Activated CD4-positive, alpha-beta memory T cell treated with anti-CD3 and anti-CD28 coated beads, Interleukin-2, amount 10 ng/mL, durations not matched to agents 7 days and 5 days (primary cell): ENCODE results near the gene PIGT. TPM values are rescaled to one million over a fixed set of nuclear protein-coding genes. Genes with fewer than 3 reads are reported as not detected.
"Not testable (repeated sequence)": the region's sequence is repeated elsewhere in the genome, so short reads cannot be mapped to it uniquely, and the experiment has no call there.

ENCODE experiments used
- CTCF ChIA-PET: fragments of 350-600 bp; sonication (Branson Sonifier 250); formaldehyde crosslinking; loops from one replicate; lab custom pipeline; 2021; ENCODE audit warnings: antibody characterized with exemption, inconsistent platforms; lab: Charles Lee
- POLR2A ChIA-PET: fragments of 350-600 bp; sonication (Branson Sonifier 250); formaldehyde crosslinking; loops from one replicate; lab custom pipeline; 2021; ENCODE audit warnings: antibody characterized with exemption; lab: Charles Lee
- DNase-seq: peaks from one replicate; pipeline ENCODE4 v3.0.0-alpha.2; 2020
- H3K27ac Mint-ChIP-seq: one replicate; pipeline ENCODE4 v1.8.0; 2021; ENCODE audit warnings: mild to moderate bottlenecking, mixed read lengths
- H3K27me3 Mint-ChIP-seq: one replicate; pipeline ENCODE4 v1.8.0; 2021; ENCODE audit warnings: mixed read lengths
- H3K36me3 Mint-ChIP-seq: one replicate; pipeline ENCODE4 v1.8.0; 2021; ENCODE audit warnings: low read depth, mixed read lengths
- H3K4me1 Mint-ChIP-seq: one replicate; pipeline ENCODE4 v1.8.0; 2021; ENCODE audit warnings: mixed read lengths
- H3K4me3 Mint-ChIP-seq: one replicate; pipeline ENCODE4 v1.8.0; 2021; ENCODE audit warnings: mild to moderate bottlenecking, mixed read lengths
- H3K9me3 Mint-ChIP-seq: one replicate; pipeline ENCODE4 v1.8.0; 2021; ENCODE audit warnings: mixed read lengths
- total RNA-seq, 2 experiments: library from RNA; stranded (reverse); gene quantifications; one replicate each; pipeline ENCODE4 v1.2.3, GENCODE V29; 2021

Gene PIGT
- total RNA-seq, 2 experiments from 2014 or later, result 52.4 to 53.0 TPM

DNA sequence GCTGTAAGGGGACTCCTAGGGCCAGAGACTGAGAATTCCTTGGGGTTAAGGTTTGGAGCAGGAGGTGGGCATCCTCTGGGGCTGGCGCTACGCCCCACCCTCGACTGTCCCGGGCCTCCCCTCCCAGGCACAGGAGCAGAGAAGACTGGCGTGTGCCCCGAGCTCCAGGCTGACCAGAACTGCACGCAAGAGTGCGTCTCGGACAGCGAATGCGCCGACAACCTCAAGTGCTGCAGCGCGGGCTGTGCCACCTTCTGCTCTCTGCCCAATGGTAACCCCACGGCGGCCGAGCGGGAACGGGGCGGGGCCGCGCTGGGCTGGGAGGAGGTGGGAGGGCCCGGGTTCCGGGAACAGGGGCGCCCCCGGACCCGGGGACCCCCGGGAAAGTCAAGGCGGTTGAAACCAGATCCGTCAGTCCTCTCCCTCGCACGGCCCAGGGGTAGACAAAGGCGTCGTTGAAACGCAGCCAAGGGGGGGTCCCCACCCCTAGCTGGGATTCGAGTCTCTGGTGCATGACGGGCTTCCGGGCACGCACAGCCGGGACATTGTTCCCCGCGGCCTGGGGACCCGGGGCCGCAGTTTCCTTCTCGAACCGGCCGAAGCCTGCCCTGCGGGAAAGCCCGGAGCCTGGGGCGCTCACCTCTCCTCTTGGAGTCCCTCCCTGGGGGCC, 54.5 kb downstream of the PIGT start:
- Mint-ChIP-seq H3K27me3 (peaks cover 52% of the 10 kb centered on the region), H3K4me1 (peaks cover 5% of the 10 kb centered on the region), H3K27ac (no peak overlapping the region), H3K9me3 (no peaks in the 10 kb centered on the region), H3K36me3 (no peaks in the 10 kb centered on the region), H3K4me3 (peak overlapping the region; percentile 21)
- CTCF ChIA-PET, result interaction anchor here (0.9 to 1.4 kb wide), 2 partner anchors 97 to 180 kb away, joined by 3 read pairs; no protein-coding TSS in a partner anchor
- no peak for DNase-seq
- POLR2A ChIA-PET, result no interaction called here

DNA sequence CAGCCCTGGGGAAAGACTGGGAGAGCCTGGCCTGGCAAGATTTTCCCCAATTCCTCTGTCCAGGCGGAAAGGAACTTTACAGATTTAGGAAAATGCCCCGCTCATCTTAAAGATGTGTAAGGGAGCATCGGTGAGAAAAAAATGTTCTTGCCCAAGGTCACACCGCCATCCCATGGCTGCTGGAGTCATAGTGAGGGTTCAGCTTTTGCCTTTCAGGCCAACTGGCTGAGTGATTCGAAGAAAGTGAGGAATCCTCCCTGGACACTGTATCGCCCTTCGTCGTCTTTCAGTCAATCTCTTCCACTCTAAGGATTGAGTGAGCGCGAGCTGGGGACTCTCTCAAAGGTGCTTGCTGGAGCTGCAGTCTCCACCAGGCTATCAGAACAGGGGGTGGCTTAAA, 55.0 kb downstream of the PIGT start:
- ChIA-PET CTCF (interaction anchor here (0.9 to 1.4 kb wide), 2 partner anchors 97 to 180 kb away, joined by 3 read pairs; no protein-coding TSS in a partner anchor), POLR2A (no interaction called here)
- no peaks in the 10 kb centered on the region for H3K9me3 Mint-ChIP-seq
- no peak overlapping the region for H3K4me3 Mint-ChIP-seq
- no peak for DNase-seq
- H3K4me1 Mint-ChIP-seq, result peaks cover 5% of the 10 kb centered on the region
- no peak overlapping the region for H3K27ac Mint-ChIP-seq
- H3K27me3 Mint-ChIP-seq, result peaks cover 49% of the 10 kb centered on the region
- no peaks in the 10 kb centered on the region for H3K36me3 Mint-ChIP-seq

DNA sequence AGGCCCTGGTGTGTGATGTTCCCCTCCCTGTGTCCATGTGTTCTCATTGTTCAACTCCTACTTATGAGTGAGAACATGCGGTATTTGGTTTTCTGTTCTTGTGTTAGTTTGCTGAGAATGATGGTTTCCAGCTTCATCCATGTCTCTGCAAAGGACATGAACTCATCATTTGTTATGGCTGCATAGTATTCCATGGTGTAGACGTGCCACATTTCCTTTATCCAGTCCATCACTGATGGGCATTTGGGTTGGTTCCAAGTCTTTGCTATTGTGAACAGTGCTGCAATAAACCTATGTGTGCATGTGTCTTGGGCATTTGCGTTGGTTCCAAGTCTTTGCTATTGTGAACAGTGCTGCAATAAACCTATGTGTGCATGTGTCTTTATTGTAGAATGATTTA, 56.3 kb downstream of the PIGT start:
- H3K27ac Mint-ChIP-seq, DNase-seq, H3K36me3 Mint-ChIP-seq, H3K4me1 Mint-ChIP-seq, POLR2A ChIA-PET, H3K9me3 Mint-ChIP-seq, CTCF ChIA-PET, H3K4me3 Mint-ChIP-seq: not testable (repeated sequence)
- H3K27me3 Mint-ChIP-seq, result peaks cover 40% of the 10 kb centered on the region

Other genes with a start within 250 kb of the PIGT start
- gene PI3, start 241.2 kb upstream of the PIGT start, total RNA-seq, result not detected
- not detected for gene SEMG1, start 209.1 kb upstream of the PIGT start, total RNA-seq
- gene SEMG2, start 194.8 kb upstream of the PIGT start, total RNA-seq, result not detected
- gene SLPI, start 161.6 kb upstream of the PIGT start, total RNA-seq, result under 1 TPM; 0.40 to 0.45 TPM
- gene RBPJL, start 109.3 kb upstream of the PIGT start, total RNA-seq, result not detected
- gene MATN4, start 107.8 kb upstream of the PIGT start, total RNA-seq, result 1 to 10 TPM in 1 of 2 experiments, under 1 TPM in 1; 0.83 to 1.5 TPM
- gene SDC4, start 67.7 kb upstream of the PIGT start, total RNA-seq, result 10 to 100 TPM; 28.1 to 28.3 TPM
- gene SYS1, start 53.0 kb upstream of the PIGT start, total RNA-seq, result 10 to 100 TPM; 22.1 to 24.2 TPM
- not detected for gene TP53TG5, start 37.8 kb upstream of the PIGT start, total RNA-seq
- gene DBNDD2, start 7.9 kb upstream of the PIGT start, total RNA-seq, result 10 to 100 TPM; 11.4 to 13.1 TPM
- gene WFDC2, start 53.6 kb downstream of the PIGT start, total RNA-seq, result not detected
- gene SPINT3, start 99.5 kb downstream of the PIGT start, total RNA-seq, result not detected
- gene WFDC6, start 123.3 kb downstream of the PIGT start, total RNA-seq, result not detected
- gene EPPIN, start 131.3 kb downstream of the PIGT start, total RNA-seq, result not detected
- not detected for gene WFDC8, start 163.1 kb downstream of the PIGT start, total RNA-seq
- gene WFDC10A, start 213.6 kb downstream of the PIGT start, total RNA-seq, result not detected
- not detected for gene WFDC9, start 215.1 kb downstream of the PIGT start, total RNA-seq